ENCODE measurements around the gene SBF2. TPM values are rescaled to one million over a fixed set of nuclear protein-coding genes. Genes with fewer than 3 reads are reported as not detected.

The SBF2 gene
- total RNA-seq, 4 donors from 2014 or later, result 42.3 to 106 (median 45.3) TPM

DNA sequence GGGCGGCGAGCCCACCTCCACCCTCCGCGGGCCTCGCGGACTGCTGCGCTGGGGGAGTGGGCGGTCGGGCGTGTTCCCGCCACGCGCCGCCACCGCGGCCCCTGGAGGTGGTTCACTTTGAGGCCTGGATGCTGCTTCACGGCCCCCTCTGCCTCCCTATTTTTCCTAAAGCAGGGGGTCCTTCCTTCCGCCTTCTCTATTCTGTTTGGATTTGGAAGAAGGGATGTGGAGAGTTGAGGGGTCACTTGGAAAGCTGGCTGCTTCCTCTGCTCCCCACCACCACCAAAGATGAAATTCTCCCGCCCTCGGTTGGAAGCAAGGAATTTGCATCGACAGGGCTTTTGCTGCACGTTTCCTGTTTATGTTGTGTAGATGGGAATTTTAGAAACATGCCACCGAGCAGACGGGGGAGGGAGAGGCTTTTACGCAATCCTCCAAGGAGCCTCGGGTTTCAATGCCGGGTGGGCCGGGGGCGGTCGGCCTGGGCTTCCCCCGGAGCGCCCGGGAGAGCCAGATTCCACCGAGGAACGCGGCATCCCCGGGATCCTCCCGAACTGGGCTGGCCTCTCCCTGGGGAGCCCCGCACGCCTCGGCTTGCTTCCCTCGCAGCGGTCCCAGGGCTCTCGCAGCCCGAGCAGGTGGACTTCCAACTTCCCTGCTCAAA, 403 bp upstream of the SBF2 start:
- Histone ChIP-seq H3K4me1 (peaks cover 32% of the 10 kb centered on the region), H3K4me3 (peak overlapping the region; percentile 92), H3K27me3 (no peaks in the 10 kb centered on the region), H3K27ac (peak overlapping the region; percentile 95), H3K9me3 (no peaks in the 10 kb centered on the region), H3K36me3 (no peaks in the 10 kb centered on the region)
- TF ChIP-seq, protein P1, sequence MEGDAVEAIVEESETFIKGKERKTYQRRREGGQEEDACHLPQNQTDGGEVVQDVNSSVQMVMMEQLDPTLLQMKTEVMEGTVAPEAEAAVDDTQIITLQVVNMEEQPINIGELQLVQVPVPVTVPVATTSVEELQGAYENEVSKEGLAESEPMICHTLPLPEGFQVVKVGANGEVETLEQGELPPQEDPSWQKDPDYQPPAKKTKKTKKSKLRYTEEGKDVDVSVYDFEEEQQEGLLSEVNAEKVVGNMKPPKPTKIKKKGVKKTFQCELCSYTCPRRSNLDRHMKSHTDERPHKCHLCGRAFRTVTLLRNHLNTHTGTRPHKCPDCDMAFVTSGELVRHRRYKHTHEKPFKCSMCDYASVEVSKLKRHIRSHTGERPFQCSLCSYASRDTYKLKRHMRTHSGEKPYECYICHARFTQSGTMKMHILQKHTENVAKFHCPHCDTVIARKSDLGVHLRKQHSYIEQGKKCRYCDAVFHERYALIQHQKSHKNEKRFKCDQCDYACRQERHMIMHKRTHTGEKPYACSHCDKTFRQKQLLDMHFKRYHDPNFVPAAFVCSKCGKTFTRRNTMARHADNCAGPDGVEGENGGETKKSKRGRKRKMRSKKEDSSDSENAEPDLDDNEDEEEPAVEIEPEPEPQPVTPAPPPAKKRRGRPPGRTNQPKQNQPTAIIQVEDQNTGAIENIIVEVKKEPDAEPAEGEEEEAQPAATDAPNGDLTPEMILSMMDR (IDR thresholded peaks at IDR 0.05), result no peak
- no peak for TF ChIP-seq POLR2A (IDR thresholded peaks at IDR 0.05)
- TF ChIP-seq POLR2AphosphoS5 (IDR thresholded peaks at IDR 0.05), result no peak
- no peak for TF ChIP-seq EP300 (IDR thresholded peaks at IDR 0.05)
- WGBS, result 1% methylated on average over 12 of the region's 45 CpGs
- peak; percentile 80 to 83 for DNase-seq (ENCODE audit: low spot score in 2 of 2)

DNA sequence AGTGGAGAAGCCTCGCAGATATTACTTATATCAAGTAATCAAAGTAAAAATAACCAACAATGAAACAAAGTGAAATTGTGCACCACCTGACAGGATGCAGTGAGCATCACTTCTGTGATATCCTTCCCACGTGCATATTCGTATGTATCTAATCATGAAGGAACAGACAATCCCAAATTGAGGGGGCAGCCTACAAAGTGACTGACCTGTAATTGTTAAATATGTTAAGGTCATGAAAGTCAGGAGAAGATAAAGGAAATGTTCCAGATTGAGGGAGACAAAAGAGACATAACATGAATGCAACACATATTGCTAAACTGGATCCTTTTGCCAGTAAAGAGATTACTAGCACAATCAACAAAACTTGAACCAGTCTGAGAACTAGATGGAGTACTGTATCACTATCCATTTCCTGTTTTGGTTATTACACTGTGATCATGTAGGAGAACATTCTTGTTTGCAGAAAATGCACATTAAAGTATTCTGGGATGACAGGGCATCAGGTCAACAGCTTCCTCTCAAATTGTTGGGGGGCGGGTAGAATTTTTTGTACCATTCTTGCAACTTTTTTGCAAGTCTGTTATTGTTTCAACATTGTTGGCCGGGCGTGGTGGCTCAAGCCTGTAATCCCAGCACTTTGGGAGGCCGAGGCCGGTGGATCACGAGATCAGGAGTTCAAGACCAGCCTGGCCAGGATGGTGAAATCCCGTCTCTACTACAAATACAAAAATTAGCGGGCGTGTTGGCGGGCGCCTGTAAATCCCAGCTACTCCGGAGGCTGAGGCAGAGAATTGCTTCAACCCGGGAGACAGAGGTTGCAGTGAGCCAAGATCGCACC, 2.0 kb downstream of the SBF2 start:
- no peaks in the 10 kb centered on the region for H3K9me3 ChIP-seq
- no peak overlapping the region for H3K27ac ChIP-seq
- TF ChIP-seq POLR2A (IDR thresholded peaks at IDR 0.05), result no peak
- TF ChIP-seq EP300 (IDR thresholded peaks at IDR 0.05), result no peak
- TF ChIP-seq, protein P1 (IDR thresholded peaks at IDR 0.05), result no peak
- TF ChIP-seq POLR2AphosphoS5 (IDR thresholded peaks at IDR 0.05), result no peak
- 89% methylated on average over 17 of the region's 17 CpGs for WGBS
- no peak for DNase-seq (ENCODE audit: low spot score in 2 of 2)
- H3K4me3 ChIP-seq, result no peak overlapping the region
- no peaks in the 10 kb centered on the region for H3K27me3 ChIP-seq
- H3K36me3 ChIP-seq, result no peaks in the 10 kb centered on the region
- H3K4me1 ChIP-seq, result peaks cover 35% of the 10 kb centered on the region

- H3K9me3 ChIP-seq, result no peaks in the 10 kb centered on the region
- 97% methylated on average over 6 of the region's 10 CpGs for WGBS
- H3K4me3 ChIP-seq, result no peak overlapping the region
- TF ChIP-seq POLR2AphosphoS5 (IDR thresholded peaks at IDR 0.05) (no peak), POLR2A (IDR thresholded peaks at IDR 0.05) (no peak), EP300 (IDR thresholded peaks at IDR 0.05) (no peak)
- TF ChIP-seq, protein P1 (IDR thresholded peaks at IDR 0.05), result no peak
- H3K36me3 ChIP-seq, result no peaks in the 10 kb centered on the region
- no peak for DNase-seq (ENCODE audit: low spot score in 2 of 2)
- no peak overlapping the region for H3K27ac ChIP-seq
- peaks cover 40% of the 10 kb centered on the region for H3K4me1 ChIP-seq
- H3K27me3 ChIP-seq, result no peaks in the 10 kb centered on the region
Observed at GRCh38 chr11:10289765-10290380, 4.1 kb downstream of the SBF2 start.

DNA sequence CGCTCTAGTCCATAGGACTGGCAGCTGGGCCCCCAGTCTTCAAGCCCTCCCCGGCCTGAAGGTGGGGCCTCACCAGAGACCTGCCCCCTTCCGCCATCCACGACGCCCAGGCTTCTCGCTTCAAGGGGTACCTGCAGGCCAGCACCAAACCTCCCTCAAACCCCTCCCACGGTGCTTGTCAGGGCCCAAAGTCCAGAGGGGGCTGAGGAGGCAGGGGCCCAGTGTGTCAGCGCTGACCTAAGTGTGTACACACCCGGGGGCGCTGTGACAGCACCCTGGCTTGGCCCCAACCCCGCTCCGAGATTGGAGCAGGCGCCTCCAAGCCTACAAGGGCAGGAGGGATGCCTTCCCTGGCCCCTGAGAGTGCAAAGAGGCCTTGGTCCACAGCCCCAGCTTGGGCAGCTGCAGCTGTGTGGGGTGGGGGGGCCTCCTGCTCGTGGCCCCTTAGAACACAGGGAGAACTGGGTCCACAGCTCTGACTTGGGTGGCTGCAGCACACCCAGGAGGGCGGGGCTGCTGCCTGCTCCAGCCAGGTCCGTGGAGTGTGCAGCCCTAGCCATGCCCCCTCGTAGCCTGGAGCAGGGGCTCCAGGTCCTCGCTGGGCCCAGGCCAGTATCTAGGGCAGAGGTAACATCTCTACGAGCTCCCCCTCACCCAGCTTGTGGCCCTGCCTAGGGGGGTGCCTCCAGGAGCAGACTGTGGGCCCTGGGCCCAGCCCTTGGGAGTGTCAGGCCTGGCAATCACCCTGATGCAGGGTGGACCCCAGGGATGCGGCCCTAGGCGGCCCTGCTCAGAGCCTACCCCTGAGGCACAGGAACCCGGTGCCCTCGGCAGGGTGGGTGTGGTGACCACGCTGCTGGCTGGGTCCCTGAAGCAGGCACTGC, 4.9 kb downstream of the SBF2 start:
- H3K9me3 ChIP-seq, result no peaks in the 10 kb centered on the region
- no peaks in the 10 kb centered on the region for H3K27me3 ChIP-seq
- H3K4me3 ChIP-seq, result no peak overlapping the region
- H3K27ac ChIP-seq, result no peak overlapping the region
- H3K4me1 ChIP-seq, result peaks cover 34% of the 10 kb centered on the region
- no peaks in the 10 kb centered on the region for H3K36me3 ChIP-seq
- 92% methylated on average over 13 of the region's 24 CpGs for WGBS
- TF ChIP-seq, protein P1 (IDR thresholded peaks at IDR 0.05), result no peak
- no peak for TF ChIP-seq POLR2AphosphoS5 (IDR thresholded peaks at IDR 0.05)
- no peak for TF ChIP-seq EP300 (IDR thresholded peaks at IDR 0.05)
- no peak for TF ChIP-seq POLR2A (IDR thresholded peaks at IDR 0.05)
- no peak for DNase-seq (ENCODE audit: low spot score in 2 of 2)
